DMS53 (cell line): Measurements from ENCODE around the gene IGFBP2.
"Not testable (repeated sequence)": the region's sequence is repeated elsewhere in the genome, so short reads cannot be mapped to it uniquely, and the experiment has no call there.

Experiments
- DNase-seq: peaks from one replicate; lab custom pipeline; 2025; lab: John Stamatoyannopoulos, UW

The IGFBP2 gene

GRCh38 chr2:216632952-216633615 lies at the start of gene IGFBP2:
Gene IGFBP2, plus strand, starts transcription at chr2:216633420. Its CDS starts 104 bp downstream, at chr2:216633524.
- DNase-seq: peak; percentile 85

GRCh38 chr2:216583606-216584005 lies 49.6 kb upstream of the IGFBP2 start:
- no peak for DNase-seq

GRCh38 chr2:216584112-216584511 lies 49.1 kb upstream of the IGFBP2 start:
- no peak for DNase-seq

GRCh38 chr2:216585441-216585840 lies 47.8 kb upstream of the IGFBP2 start:
- no peak for DNase-seq

- DNase-seq: no peak
These were observed 44.1 kb upstream of the IGFBP2 start for GRCh38 chr2:216588861-216589710.

- DNase-seq: no peak
These were observed 43.4 kb upstream of the IGFBP2 start for GRCh38 chr2:216589791-216590190.

- no peak for DNase-seq
These were observed 42.4 kb upstream of the IGFBP2 start for GRCh38 chr2:216590780-216591179.

GRCh38 chr2:216591480-216591879 lies 41.7 kb upstream of the IGFBP2 start:
- DNase-seq: no peak

- DNase-seq: no peak
These were observed 39.1 kb upstream of the IGFBP2 start for GRCh38 chr2:216594081-216594480.

GRCh38 chr2:216596236-216596979 lies 36.8 kb upstream of the IGFBP2 start:
- DNase-seq: no peak

GRCh38 chr2:216596980-216597509 lies 36.2 kb upstream of the IGFBP2 start:
- no peak for DNase-seq

- DNase-seq: not testable (repeated sequence)
These were observed 35.4 kb upstream of the IGFBP2 start for GRCh38 chr2:216597825-216598224.

GRCh38 chr2:216601632-216602409 lies 31.4 kb upstream of the IGFBP2 start:
- DNase-seq: no peak

GRCh38 chr2:216603010-216603883 lies 30.0 kb upstream of the IGFBP2 start:
- no peak for DNase-seq

GRCh38 chr2:216603884-216604245 lies 29.4 kb upstream of the IGFBP2 start:
- DNase-seq: no peak

- no peak for DNase-seq
These were observed 28.8 kb upstream of the IGFBP2 start for GRCh38 chr2:216604458-216604857.

- DNase-seq: peak; percentile 15
These were observed 26.5 kb upstream of the IGFBP2 start for GRCh38 chr2:216606551-216607276.

- no peak for DNase-seq
These were observed 26.0 kb upstream of the IGFBP2 start for GRCh38 chr2:216607277-216607560.

GRCh38 chr2:216608525-216608924 lies 24.7 kb upstream of the IGFBP2 start:
- DNase-seq: no peak
